HepG2 (cell line): ENCODE measurements around the gene PRR5L. TPM values are rescaled to one million over a fixed set of nuclear protein-coding genes. Genes with fewer than 3 reads are reported as not detected.
A peak's percentile ranks its signal among the peaks of the same experiment; 100 is the strongest.

Source experiments
- ATF7 ChIP-seq, 2 experiments: fragments of 450-650 bp in 1 of 2; sonication (generic) in 1 of 2; formaldehyde crosslinking in 1 of 2; IDR thresholded peaks; 2 replicates each; pipeline versions ENCODE4 v1.4.0 to v1.6.1; 2016 to 2020; ENCODE audit warnings: antibody characterized with exemption in 1 of 2, mild to moderate bottlenecking in 1 of 2, missing genetic modification reagents in 1 of 2
- CHD4 ChIP-seq: fragments of 200-600 bp; sonication (generic); IDR thresholded peaks from 2 replicates; pipeline ENCODE4 v1.7.0; 2017; ENCODE audit warnings: mild to moderate bottlenecking, low read length, borderline replicate concordance
- CREBL2 ChIP-seq: sonication (generic); formaldehyde crosslinking; IDR thresholded peaks from 2 replicates; pipeline ENCODE4 v1.8.1; 2023; ENCODE audit warnings: missing genetic modification reagents, mild to moderate bottlenecking, borderline replicate concordance
- EEA1 ChIP-seq: sonication (generic); formaldehyde crosslinking; IDR thresholded peaks from 2 replicates; pipeline ENCODE4 v1.5.1; 2020; ENCODE audit warnings: mild to moderate bottlenecking, missing genetic modification reagents, borderline replicate concordance
- ELF3 ChIP-seq: IDR thresholded peaks from 2 replicates; pipeline ENCODE4 v1.6.1; 2016; ENCODE audit warnings: missing genetic modification reagents, missing compliant biosample characterization
- FOXA3 ChIP-seq: IDR thresholded peaks from 2 replicates; pipeline ENCODE4 v1.6.1; 2016; ENCODE audit warnings: missing genetic modification reagents, missing compliant biosample characterization
- HMG20B ChIP-seq: conservative IDR thresholded peaks from 2 replicates; pipeline ENCODE4 v1.6.1; 2016; ENCODE audit warnings: missing genetic modification reagents, missing compliant biosample characterization
- HNF1A ChIP-seq, 2 experiments: sonication (generic) in 1 of 2; formaldehyde crosslinking in 1 of 2; IDR thresholded peaks; 2 replicates each; pipeline versions ENCODE4 v1.4.0 to v1.6.1; 2016 to 2020; ENCODE audit warnings: borderline replicate concordance in 1 of 2, low read depth in 1 of 2, mild to moderate bottlenecking in 1 of 2, missing genetic modification reagents in 1 of 2
- NPAS2 ChIP-seq: sonication (generic); formaldehyde crosslinking; IDR thresholded peaks from 2 replicates; pipeline ENCODE4 v1.8.0; 2022; ENCODE audit warnings: mild to moderate bottlenecking, missing genetic modification reagents, borderline replicate concordance
- RFXANK ChIP-seq: IDR thresholded peaks from 2 replicates; pipeline ENCODE4 v1.6.1; 2016
- SIN3A ChIP-seq: IDR thresholded peaks from 2 replicates; pipeline ENCODE4 v1.6.1; 2011; ENCODE audit warnings: low read depth, mild to moderate bottlenecking, control low read depth, low read length, borderline replicate concordance
- SMYD3 ChIP-seq: sonication (generic); formaldehyde crosslinking; IDR thresholded peaks from 2 replicates; pipeline ENCODE4 v1.8.1; 2023; ENCODE audit warnings: mild to moderate bottlenecking, missing genetic modification reagents
- TSC22D2 ChIP-seq: sonication (generic); formaldehyde crosslinking; IDR thresholded peaks from 2 replicates; pipeline ENCODE4 v1.5.1; 2020; ENCODE audit warnings: missing genetic modification reagents, mild to moderate bottlenecking, borderline replicate concordance
- U2AF2 ChIP-seq: fragments of 200-400 bp; formaldehyde crosslinking; IDR thresholded peaks from 2 replicates; pipeline ENCODE4 v1.6.1; 2017; ENCODE audit warnings: low read depth, mild to moderate bottlenecking, low read length
- ZBTB46 ChIP-seq: sonication (generic); formaldehyde crosslinking; IDR thresholded peaks from 2 replicates; pipeline ENCODE4 v1.4.0; 2020; ENCODE audit warnings: mild to moderate bottlenecking, missing genetic modification reagents, borderline replicate concordance
- ZFY ChIP-seq: sonication (generic); formaldehyde crosslinking; IDR thresholded peaks from 2 replicates; pipeline ENCODE4 v1.4.0; 2020; ENCODE audit warnings: missing genetic modification reagents
- ZMYM3 ChIP-seq: sonication (generic); formaldehyde crosslinking; IDR thresholded peaks from 2 replicates; pipeline ENCODE4 v1.5.1; 2020; ENCODE audit warnings: mild to moderate bottlenecking, missing genetic modification reagents
- ZNF260 ChIP-seq: sonication (generic); formaldehyde crosslinking; IDR thresholded peaks from 2 replicates; pipeline ENCODE4 v1.4.0; 2020; ENCODE audit warnings: missing genetic modification reagents, low read depth, mild to moderate bottlenecking, borderline replicate concordance
- ZNF577 ChIP-seq: sonication (generic); formaldehyde crosslinking; IDR thresholded peaks from 2 replicates; pipeline ENCODE4 v1.4.0; 2020; ENCODE audit warnings: mild to moderate bottlenecking, low read depth, missing genetic modification reagents, borderline replicate concordance
- ZNF652 ChIP-seq: IDR thresholded peaks from 2 replicates; pipeline ENCODE4 v1.6.1; 2016; ENCODE audit warnings: low read depth, borderline replicate concordance
- polyA plus RNA-seq, 8 experiments: library from polyadenylated mRNA; depleted of rRNA in 3 of 8; stranded (reverse) in 7 of 8; unstranded in 1 of 8; fragments of >200 nt; fragmentation: Illumina TruSeq in 4 of 8; extraction: Trizol in 4 of 8; gene quantifications; 2 replicates each; pipeline versions ENCODE4 v1.2.1 to v1.2.3, GENCODE V29; 2011 to 2016; ENCODE audit warnings: low read depth in 4 of 8, missing spikeins in 1 of 8, mixed read lengths in 1 of 8; ENCODE audit not compliant: insufficient read depth in 1 of 8
- total RNA-seq, 5 experiments: library from RNA; depleted of rRNA; stranded (reverse); fragments of >200 nt; fragmentation: Illumina TruSeq; extraction: Trizol; gene quantifications; 2 replicates each; pipeline ENCODE4 v1.2.3, GENCODE V29; 2016; ENCODE audit warnings: low read depth in 1 of 5
- TF ChIP-seq, protein P1 (sequence below): sonication (generic); formaldehyde crosslinking; IDR thresholded peaks from 2 replicates; pipeline ENCODE4 v1.4.0; 2020; ENCODE audit warnings: mild to moderate bottlenecking, missing genetic modification reagents

The PRR5L gene
- total and polyA plus RNA-seq, 2 of the 13 experiments (the other 11 are each of a cell fraction or from before 2014, with no cell fraction given): 0.16 TPM; not detected in 1

GRCh38 chr11:36509694-36510593, 213.9 kb downstream of the PRR5L start, which contains the start of gene TRAF6 (continued):
- TF ChIP-seq HNF1A (IDR thresholded peaks at IDR 0.05; ENCODE audit: low read depth) (no peak), HNF1A (CRISPR knock-in tag; IDR thresholded peaks at IDR 0.05; ENCODE audit: borderline replicate concordance) (peak; percentile 73), CHD4 (no peak), ZMYM3 (CRISPR knock-in tag) (peak; percentile 83), ZFY (CRISPR knock-in tag) (peak; percentile 99), EEA1 (no peak), U2AF2 (no peak), TSC22D2 (CRISPR knock-in tag) (no peak; the same call in 1 of the 2 replicates), ZBTB46 (no peak), NPAS2 (CRISPR knock-in tag) (no peak), ZNF577 (CRISPR knock-in tag) (no peak), FOXA3 (peak; percentile 65), ZNF260 (no peak), SMYD3 (CRISPR knock-in tag) (no peak), ZNF652 (CRISPR knock-in tag) (no peak), CREBL2 (CRISPR knock-in tag) (0 out of 2 replicates have a peak, but pooled peaks have one; percentile 50), HMG20B (CRISPR knock-in tag) (no peak; the same call in 1 of the 2 replicates), SIN3A (peak; percentile 88; the same call in 1 of the 2 replicates), ATF7 (IDR thresholded peaks at IDR 0.05) (no peak), ATF7 (CRISPR knock-in tag; IDR thresholded peaks at IDR 0.05) (no peak), RFXANK (0 out of 2 replicates have a peak, but pooled peaks have one; percentile 35), ELF3 (CRISPR knock-in tag) (peak; percentile 97)
- TF ChIP-seq, protein P1, sequence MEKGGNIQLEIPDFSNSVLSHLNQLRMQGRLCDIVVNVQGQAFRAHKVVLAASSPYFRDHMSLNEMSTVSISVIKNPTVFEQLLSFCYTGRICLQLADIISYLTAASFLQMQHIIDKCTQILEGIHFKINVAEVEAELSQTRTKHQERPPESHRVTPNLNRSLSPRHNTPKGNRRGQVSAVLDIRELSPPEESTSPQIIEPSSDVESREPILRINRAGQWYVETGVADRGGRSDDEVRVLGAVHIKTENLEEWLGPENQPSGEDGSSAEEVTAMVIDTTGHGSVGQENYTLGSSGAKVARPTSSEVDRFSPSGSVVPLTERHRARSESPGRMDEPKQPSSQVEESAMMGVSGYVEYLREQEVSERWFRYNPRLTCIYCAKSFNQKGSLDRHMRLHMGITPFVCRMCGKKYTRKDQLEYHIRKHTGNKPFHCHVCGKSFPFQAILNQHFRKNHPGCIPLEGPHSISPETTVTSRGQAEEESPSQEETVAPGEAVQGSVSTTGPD (CRISPR knock-in tag): 0 out of 2 replicates have a peak, but pooled peaks have one; percentile 13
